HepG2 (cell line): ENCODE results near the gene WWP2. TPM values are rescaled to one million over a fixed set of nuclear protein-coding genes. Genes with fewer than 3 reads are reported as not detected.

Source experiments
- BCL6 ChIP-seq: IDR thresholded peaks from 2 replicates; pipeline ENCODE4 v1.6.1; 2016; ENCODE audit warnings: missing genetic modification reagents, missing compliant biosample characterization
- CREB1 ChIP-seq, 2 experiments: fragments of 450-650 bp in 1 of 2; IDR thresholded peaks; 2 replicates each; pipeline ENCODE4 v1.6.1; 2016 to 2017; ENCODE audit warnings: control low read depth in 1 of 2, mild to moderate bottlenecking in 1 of 2, missing compliant biosample characterization in 1 of 2, missing genetic modification characterization in 1 of 2
- E2F5 ChIP-seq: sonication (generic); formaldehyde crosslinking; conservative IDR thresholded peaks from 2 replicates; pipeline ENCODE4 v1.4.0; 2020; ENCODE audit warnings: missing genetic modification reagents
- GATAD2A ChIP-seq: IDR thresholded peaks from 2 replicates; pipeline ENCODE4 v1.6.1; 2016
- KDM5A ChIP-seq: fragments of 200-600 bp; sonication (generic); IDR thresholded peaks from 2 replicates; pipeline ENCODE4 v1.7.0; 2018; ENCODE audit warnings: antibody characterized with exemption, mild to moderate bottlenecking, low read length, borderline replicate concordance
- KLF6 ChIP-seq: IDR thresholded peaks from 2 replicates; pipeline ENCODE4 v1.8.0; 2016; ENCODE audit warnings: missing biosample characterization, missing genetic modification reagents
- MAZ ChIP-seq, 2 experiments: sonication (generic) in 1 of 2; formaldehyde crosslinking in 1 of 2; IDR thresholded peaks; 2 replicates each; pipeline versions ENCODE4 v1.5.0 to v1.6.1; 2012 to 2020; ENCODE audit warnings: low read depth in 2 of 2, mild to moderate bottlenecking in 2 of 2, borderline replicate concordance in 1 of 2, improper control_type of control experiment in 1 of 2, low read length in 1 of 2, missing genetic modification reagents in 1 of 2, moderate library complexity in 1 of 2
- RARA ChIP-seq: IDR thresholded peaks from 2 replicates; pipeline ENCODE4 v1.6.1; 2016; ENCODE audit warnings: missing genetic modification reagents, missing compliant biosample characterization
- REST ChIP-seq, 2 experiments: IDR thresholded peaks; 2 replicates each; pipeline ENCODE4 v1.6.1; 2011 to 2012; ENCODE audit warnings: low read length in 2 of 2, borderline replicate concordance in 1 of 2, low read depth in 1 of 2, mild to moderate bottlenecking in 1 of 2, moderate library complexity in 1 of 2
- ZBED4 ChIP-seq: sonication (generic); formaldehyde crosslinking; IDR thresholded peaks from 2 replicates; pipeline ENCODE4 v1.4.0; 2020; ENCODE audit warnings: missing genetic modification reagents, borderline replicate concordance
- ZNF225 ChIP-seq: sonication (generic); formaldehyde crosslinking; IDR thresholded peaks from 2 replicates; pipeline ENCODE4 v1.4.0; 2020; ENCODE audit warnings: mild to moderate bottlenecking, missing genetic modification reagents
- ZNF557 ChIP-seq: sonication (generic); formaldehyde crosslinking; IDR thresholded peaks from 2 replicates; pipeline ENCODE4 v1.4.0; 2020; ENCODE audit warnings: missing genetic modification reagents
- ZNF687 ChIP-seq: sonication (generic); formaldehyde crosslinking; IDR thresholded peaks from 2 replicates; pipeline ENCODE4 v1.5.1; 2020; ENCODE audit warnings: mild to moderate bottlenecking, missing genetic modification reagents, moderate library complexity
- polyA plus RNA-seq, 8 experiments: library from polyadenylated mRNA; depleted of rRNA in 3 of 8; stranded (reverse) in 7 of 8; unstranded in 1 of 8; fragments of >200 nt; fragmentation: Illumina TruSeq in 4 of 8; extraction: Trizol in 4 of 8; gene quantifications; 2 replicates each; pipeline versions ENCODE4 v1.2.1 to v1.2.3, GENCODE V29; 2011 to 2016; ENCODE audit warnings: low read depth in 4 of 8, missing spikeins in 1 of 8, mixed read lengths in 1 of 8; ENCODE audit not compliant: insufficient read depth in 1 of 8
- total RNA-seq, 5 experiments: library from RNA; depleted of rRNA; stranded (reverse); fragments of >200 nt; fragmentation: Illumina TruSeq; extraction: Trizol; gene quantifications; 2 replicates each; pipeline ENCODE4 v1.2.3, GENCODE V29; 2016; ENCODE audit warnings: low read depth in 1 of 5

The WWP2 gene
- total and polyA plus RNA-seq, 2 of the 13 experiments (the other 11 are each of a cell fraction or from before 2014, with no cell fraction given): 11.4 to 28.2 TPM

- TF ChIP-seq REST (IDR thresholded peaks at IDR 0.05; ENCODE audit: borderline replicate concordance in 1 of 2, low read depth in 1 of 2, low read length in 2 of 2) (0 out of 4 replicates have a peak, but pooled peaks of 1 of the 2 experiments have one; percentile 12), E2F5 (CRISPR knock-in tag) (no peak; the same call in 1 of the 2 replicates), CREB1 (IDR thresholded peaks at IDR 0.05) (0 out of 2 replicates have a peak, but pooled peaks have one; percentile 5), CREB1 (CRISPR knock-in tag; IDR thresholded peaks at IDR 0.05) (no peak), GATAD2A (peak; percentile 36), KLF6 (CRISPR knock-in tag) (peak; percentile 68; the same call in 1 of the 2 replicates), ZNF557 (CRISPR knock-in tag) (no peak), BCL6 (no peak), RARA (CRISPR knock-in tag) (no peak), KDM5A (no peak), ZNF687 (CRISPR knock-in tag) (peak; percentile 96), ZNF225 (CRISPR knock-in tag) (peak; percentile 76; the same call in 1 of the 2 replicates), MAZ (IDR thresholded peaks at IDR 0.05; ENCODE audit: borderline replicate concordance, low read depth, low read length) (no peak), MAZ (CRISPR knock-in tag; IDR thresholded peaks at IDR 0.05; ENCODE audit: low read depth) (peak; percentile 40; the same call in 1 of the 2 replicates), ZBED4 (CRISPR knock-in tag) (peak; percentile 72)
Observed at GRCh38 chr16:69726313-69727060, 35.6 kb upstream of the WWP2 start, which contains the start of gene NQO1 (continued).
